HEK293 (cell line): ENCODE measurements around the gene NPDC1.

Experiments used
- CTCF ChIP-seq: fragments of 450-650 bp; formaldehyde crosslinking; IDR thresholded peaks from 2 replicates; pipeline ENCODE4 v1.5.1; 2016; ENCODE audit warnings: missing biosample characterization, missing genetic modification characterization
- RBAK ChIP-seq: fragments of 450-650 bp; formaldehyde crosslinking; IDR thresholded peaks from 2 replicates; pipeline ENCODE4 v1.5.1; 2016; ENCODE audit warnings: missing biosample characterization, missing genetic modification characterization
- ZNF274 ChIP-seq, 2 experiments: fragments of 200-500 bp in 1 of 2; fragments of 450-650 bp in 1 of 2; sonication (Bioruptor generic) in 1 of 2; formaldehyde crosslinking in 1 of 2; IDR thresholded peaks; 2 replicates each; pipeline versions ENCODE4 v1.5.1 to v1.6.1; 2014 to 2016; ENCODE audit warnings: borderline replicate concordance in 1 of 2, inconsistent platforms in 1 of 2, low read length in 1 of 2, missing biosample characterization in 1 of 2, missing genetic modification characterization in 1 of 2
- TF ChIP-seq, protein P1 (sequence below): fragments of 450-650 bp; formaldehyde crosslinking; IDR thresholded peaks from 2 replicates; pipeline ENCODE4 v1.5.1; 2016; ENCODE audit warnings: missing biosample characterization, missing genetic modification characterization

- TF ChIP-seq, protein P1, sequence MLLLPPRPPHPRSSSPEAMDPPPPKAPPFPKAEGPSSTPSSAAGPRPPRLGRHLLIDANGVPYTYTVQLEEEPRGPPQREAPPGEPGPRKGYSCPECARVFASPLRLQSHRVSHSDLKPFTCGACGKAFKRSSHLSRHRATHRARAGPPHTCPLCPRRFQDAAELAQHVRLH (tag by site-specific recombination): no peak
- TF ChIP-seq CTCF (tag by site-specific recombination) (no peak), RBAK (no peak), ZNF274 (IDR thresholded peaks at IDR 0.05; ENCODE audit: low read length) (no peak), ZNF274 (tag by site-specific recombination; IDR thresholded peaks at IDR 0.05; ENCODE audit: borderline replicate concordance) (no peak)
Observed at GRCh38 chr9:137063311-137064026, 17.5 kb upstream of the NPDC1 start.
